ENCODE results near the gene TSHZ2. TPM values are rescaled to one million over a fixed set of nuclear protein-coding genes. Genes with fewer than 3 reads are reported as not detected.

TSHZ2 gene
- total and polyA plus RNA-seq, 7 donors: 1.2 to 32.7 (median 14.0) TPM

DNA sequence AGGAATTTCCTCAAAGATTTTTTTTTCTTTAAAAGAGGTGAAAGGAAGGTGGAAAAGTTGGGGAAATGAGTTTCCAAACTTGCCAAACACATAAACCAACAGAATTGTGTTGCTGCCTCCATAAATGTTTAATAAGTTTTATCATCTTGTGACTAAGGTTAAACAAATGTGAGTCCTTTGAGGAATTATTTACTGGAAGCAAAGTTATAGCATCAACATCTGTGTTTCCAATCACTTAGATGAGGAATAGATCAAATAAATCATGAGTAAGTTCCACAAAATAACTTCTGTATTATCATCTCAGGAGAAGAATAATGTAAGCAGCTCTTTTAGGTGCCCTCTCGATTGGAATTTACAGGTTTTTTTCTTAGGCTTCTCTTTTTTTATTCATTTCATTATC lies 20.5 kb downstream of the TSHZ2 start:
- 38 to 64% methylated on average over 1 of the region's 1 CpG for WGBS, 2 donors
- no peak for DNase-seq
- Histone ChIP-seq H3K4me3 (no peak overlapping the region), H3K4me1 (peaks cover 0 to 21% (median 9%) of the 10 kb centered on the region in 4 donors), H3K36me3 (no peaks in the 10 kb centered on the region), H3K27ac (peak overlapping the region in 3 of 4 donors; percentile 19 to 49 (median 44)), H3K9me3 (no peaks in the 10 kb centered on the region), H3K27me3 (no peaks in the 10 kb centered on the region)
- intact Hi-C loops (cut with DNase I): no loop called here
- no peak for TF ChIP-seq EP300 (IDR thresholded peaks at IDR 0.05)
- TF ChIP-seq, protein P1, sequence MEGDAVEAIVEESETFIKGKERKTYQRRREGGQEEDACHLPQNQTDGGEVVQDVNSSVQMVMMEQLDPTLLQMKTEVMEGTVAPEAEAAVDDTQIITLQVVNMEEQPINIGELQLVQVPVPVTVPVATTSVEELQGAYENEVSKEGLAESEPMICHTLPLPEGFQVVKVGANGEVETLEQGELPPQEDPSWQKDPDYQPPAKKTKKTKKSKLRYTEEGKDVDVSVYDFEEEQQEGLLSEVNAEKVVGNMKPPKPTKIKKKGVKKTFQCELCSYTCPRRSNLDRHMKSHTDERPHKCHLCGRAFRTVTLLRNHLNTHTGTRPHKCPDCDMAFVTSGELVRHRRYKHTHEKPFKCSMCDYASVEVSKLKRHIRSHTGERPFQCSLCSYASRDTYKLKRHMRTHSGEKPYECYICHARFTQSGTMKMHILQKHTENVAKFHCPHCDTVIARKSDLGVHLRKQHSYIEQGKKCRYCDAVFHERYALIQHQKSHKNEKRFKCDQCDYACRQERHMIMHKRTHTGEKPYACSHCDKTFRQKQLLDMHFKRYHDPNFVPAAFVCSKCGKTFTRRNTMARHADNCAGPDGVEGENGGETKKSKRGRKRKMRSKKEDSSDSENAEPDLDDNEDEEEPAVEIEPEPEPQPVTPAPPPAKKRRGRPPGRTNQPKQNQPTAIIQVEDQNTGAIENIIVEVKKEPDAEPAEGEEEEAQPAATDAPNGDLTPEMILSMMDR (IDR thresholded peaks at IDR 0.05): no peak
- TF ChIP-seq POLR2AphosphoS5 (IDR thresholded peaks at IDR 0.05): no peak
- TF ChIP-seq POLR2A (IDR thresholded peaks at IDR 0.05): no peak

DNA sequence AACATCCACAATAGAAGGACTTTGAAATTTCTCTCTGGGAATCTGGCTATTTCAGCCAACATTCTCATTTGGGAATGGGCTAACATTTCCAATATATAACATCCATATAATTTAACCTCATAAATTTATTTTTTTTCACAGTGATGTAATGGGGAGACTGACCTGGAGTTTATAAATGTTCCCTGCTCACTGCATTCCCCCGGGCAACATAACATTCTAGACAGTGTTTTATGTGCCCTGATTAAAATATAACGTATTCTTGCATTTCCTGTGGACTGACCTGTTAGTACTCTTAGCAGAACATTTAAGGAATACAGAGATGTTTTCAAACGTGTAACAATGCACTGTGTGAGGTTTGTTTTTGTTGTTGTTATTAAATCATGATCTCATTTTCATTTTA lies 20.9 kb downstream of the TSHZ2 start:
- H3K36me3 ChIP-seq: no peaks in the 10 kb centered on the region
- peak overlapping the region in 3 of 4 donors; percentile 19 to 49 (median 44) for H3K27ac ChIP-seq
- 15 to 29% methylated on average over 3 of the region's 3 CpGs for WGBS, 2 donors
- DNase-seq: no peak
- intact Hi-C loops (cut with DNase I): no loop called here
- no peak overlapping the region for H3K4me3 ChIP-seq
- H3K4me1 ChIP-seq: peaks cover 0 to 21% (median 9%) of the 10 kb centered on the region in 4 donors
- no peaks in the 10 kb centered on the region for H3K27me3 ChIP-seq
- TF ChIP-seq POLR2AphosphoS5 (IDR thresholded peaks at IDR 0.05) (no peak), EP300 (IDR thresholded peaks at IDR 0.05) (no peak), POLR2A (IDR thresholded peaks at IDR 0.05) (no peak)
- TF ChIP-seq, protein P1 (IDR thresholded peaks at IDR 0.05): no peak
- no peaks in the 10 kb centered on the region for H3K9me3 ChIP-seq

DNA sequence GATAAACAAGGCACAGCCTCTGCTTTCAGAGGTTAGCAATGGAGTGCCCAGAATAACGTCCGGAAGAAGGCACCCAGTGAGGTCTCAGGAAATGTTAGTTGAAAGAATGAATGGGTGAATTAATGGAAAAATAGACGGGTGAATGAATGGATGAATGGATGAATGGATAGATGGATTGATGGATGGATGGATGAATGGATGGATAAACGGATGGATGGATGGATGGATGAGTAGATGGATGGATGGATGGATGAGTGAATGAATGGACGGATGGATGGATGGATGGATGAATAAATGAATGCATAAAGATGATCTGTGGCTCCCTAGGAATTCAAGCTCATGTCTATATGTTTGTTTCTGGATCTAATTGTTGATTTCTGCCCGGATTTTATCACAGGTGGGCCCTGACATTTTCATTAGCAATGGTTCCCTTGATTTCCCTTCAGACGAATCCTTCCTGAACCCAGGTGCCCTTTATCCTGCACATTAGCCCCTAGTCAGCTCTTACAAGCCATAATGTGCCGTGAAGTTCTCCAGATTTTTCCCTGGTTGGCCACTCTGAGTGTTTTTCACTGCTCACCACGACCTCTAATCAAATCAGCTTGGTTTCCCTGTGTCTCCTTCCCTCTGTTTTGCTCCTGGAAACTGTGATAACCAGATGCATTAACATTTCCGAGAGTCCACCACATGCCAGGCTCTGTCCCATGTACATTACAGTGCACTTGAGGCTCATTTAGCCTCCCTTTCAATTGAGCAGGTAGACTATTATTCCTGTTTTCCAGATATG lies 22.2 kb downstream of the TSHZ2 start:
- Histone ChIP-seq H3K27ac (peak overlapping the region in 2 of 4 donors; percentile 19 to 26), H3K36me3 (no peaks in the 10 kb centered on the region), H3K4me3 (no peak overlapping the region), H3K9me3 (no peaks in the 10 kb centered on the region), H3K4me1 (peaks cover 0 to 21% (median 9%) of the 10 kb centered on the region in 4 donors), H3K27me3 (no peaks in the 10 kb centered on the region)
- TF ChIP-seq POLR2A (IDR thresholded peaks at IDR 0.05) (no peak), POLR2AphosphoS5 (IDR thresholded peaks at IDR 0.05) (no peak), EP300 (IDR thresholded peaks at IDR 0.05) (no peak)
- TF ChIP-seq, protein P1 (IDR thresholded peaks at IDR 0.05): no peak
- intact Hi-C loops (cut with DNase I): no loop called here
- WGBS, 2 donors: 63 to 76% methylated on average over 10 of the region's 10 CpGs
- DNase-seq: no peak

DNA sequence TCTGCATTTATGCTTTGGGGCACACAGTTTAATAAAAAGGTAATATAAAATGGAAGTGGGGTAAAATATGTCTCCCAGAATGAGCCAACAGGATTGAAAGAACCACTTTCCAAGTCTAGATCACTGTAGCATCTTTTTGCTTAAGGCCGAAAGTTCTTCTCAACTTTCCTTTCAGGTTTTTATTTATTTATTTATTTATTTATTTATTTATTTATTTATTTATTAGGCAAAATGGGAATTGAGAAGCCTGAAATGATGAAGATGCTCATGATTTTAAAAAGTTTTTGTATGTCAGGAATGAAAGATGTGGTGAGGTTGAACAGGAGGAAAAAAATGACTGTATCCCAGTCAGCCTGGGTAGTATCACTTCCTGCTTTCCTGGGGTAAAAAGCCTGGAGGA lies 24.0 kb downstream of the TSHZ2 start:
- DNase-seq: no peak
- peaks cover 0 to 21% (median 9%) of the 10 kb centered on the region in 4 donors for H3K4me1 ChIP-seq
- H3K36me3 ChIP-seq: no peaks in the 10 kb centered on the region
- H3K27ac ChIP-seq: no peak overlapping the region
- H3K27me3 ChIP-seq: no peaks in the 10 kb centered on the region
- TF ChIP-seq POLR2A (IDR thresholded peaks at IDR 0.05) (no peak), POLR2AphosphoS5 (IDR thresholded peaks at IDR 0.05) (no peak), EP300 (IDR thresholded peaks at IDR 0.05) (no peak)
- intact Hi-C loops (cut with DNase I): no loop called here
- WGBS, 2 donors: 89 to 98% methylated on average over 1 of the region's 1 CpG
- H3K4me3 ChIP-seq: no peak overlapping the region
- H3K9me3 ChIP-seq: no peaks in the 10 kb centered on the region

DNA sequence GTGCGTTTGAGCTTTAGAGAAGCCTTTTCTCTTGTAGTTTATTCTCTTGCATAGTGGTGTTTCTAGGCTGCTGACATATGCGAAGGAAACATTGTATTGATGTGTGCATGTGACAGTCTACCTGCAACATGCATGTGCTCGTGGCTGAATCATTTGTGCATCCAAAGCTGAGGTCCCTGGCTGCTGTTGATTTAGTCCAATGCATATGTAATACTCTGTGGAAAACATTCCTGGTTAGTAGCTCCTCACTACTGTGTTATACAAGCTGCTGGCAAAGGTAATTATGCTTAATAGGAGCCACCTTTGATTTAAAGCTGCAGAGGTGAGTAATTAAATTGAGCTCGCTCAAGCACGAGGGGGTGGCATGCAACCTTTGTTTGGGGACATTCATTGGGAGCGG lies 24.5 kb downstream of the TSHZ2 start:
- Histone ChIP-seq H3K9me3 (no peaks in the 10 kb centered on the region), H3K27me3 (no peaks in the 10 kb centered on the region), H3K4me3 (no peak overlapping the region), H3K4me1 (peaks cover 0 to 21% (median 9%) of the 10 kb centered on the region in 4 donors), H3K27ac (no peak overlapping the region), H3K36me3 (no peaks in the 10 kb centered on the region)
- no peak for TF ChIP-seq EP300 (IDR thresholded peaks at IDR 0.05)
- WGBS, 2 donors: 56 to 74% methylated on average over 6 of the region's 6 CpGs
- DNase-seq: no peak
- intact Hi-C loops (cut with DNase I): no loop called here
